ENCODE data around the gene LRRC45.

The LRRC45 gene

GRCh38 chr17:82016875-82017459, 6.1 kb upstream of the LRRC45 start:
- Histone ChIP-seq H3K36me3 (ENCODE audit: low read length) (no peaks in the 10 kb centered on the region), H2AFZ (ENCODE audit: low read depth, low read length, severe bottlenecking) (no peak overlapping the region), H4K20me1 (ENCODE audit: low read depth, low read length) (no peaks in the 10 kb centered on the region), H3K9ac (ENCODE audit: low read length) (no peak overlapping the region), H3K4me3 (ENCODE audit: insufficient read depth, low read length, poor library complexity, severe bottlenecking) (no peak overlapping the region), H3K79me2 (ENCODE audit: insufficient read depth, low read length) (peaks cover 8% of the 10 kb centered on the region), H3K9me3 (ENCODE audit: insufficient read depth, low read length) (no peaks in the 10 kb centered on the region), H3F3A (ENCODE audit: insufficient read depth) (0 out of 2 replicates have a peak, but pooled peaks cover 4% of the 10 kb centered on the region), H3K27ac (ENCODE audit: low read depth, low read length) (peak overlapping the region; percentile 24; the same call in 1 of the 2 replicates), H3K4me2 (ENCODE audit: low read depth, low read length, poor library complexity, severe bottlenecking) (no peak overlapping the region), H3K9me2 (replicated peaks; ENCODE audit: insufficient read depth, low read length) (no peaks in the 10 kb centered on the region), H3K27me3 (ENCODE audit: low read length) (no peaks in the 10 kb centered on the region)
- TF ChIP-seq EZH2phosphoT487 (conservative IDR thresholded peaks at IDR 0.05; ENCODE audit: low read length) = no peak
- TF ChIP-seq CTCF (IDR thresholded peaks at IDR 0.05; ENCODE audit: insufficient read depth, low read length, poor library complexity, severe bottlenecking) = no peak

GRCh38 chr17:82017612-82018151, 5.4 kb upstream of the LRRC45 start:
- no peak overlapping the region for H2AFZ ChIP-seq (ENCODE audit: low read depth, low read length, severe bottlenecking)
- H3K27me3 ChIP-seq (ENCODE audit: low read length) = no peaks in the 10 kb centered on the region
- no peak overlapping the region for H3K4me2 ChIP-seq (ENCODE audit: low read depth, low read length, poor library complexity, severe bottlenecking)
- peak overlapping the region; percentile 24 for H3K27ac ChIP-seq (ENCODE audit: low read depth, low read length)
- peaks cover 15% of the 10 kb centered on the region for H3K79me2 ChIP-seq (ENCODE audit: insufficient read depth, low read length)
- no peak overlapping the region for H3K4me3 ChIP-seq (ENCODE audit: insufficient read depth, low read length, poor library complexity, severe bottlenecking)
- TF ChIP-seq CTCF (IDR thresholded peaks at IDR 0.05; ENCODE audit: insufficient read depth, low read length, poor library complexity, severe bottlenecking) (no peak), EZH2phosphoT487 (conservative IDR thresholded peaks at IDR 0.05; ENCODE audit: low read length) (no peak)
- H3K9ac ChIP-seq (ENCODE audit: low read length) = no peak overlapping the region
- no peaks in the 10 kb centered on the region for H3K9me2 ChIP-seq (replicated peaks; ENCODE audit: insufficient read depth, low read length)
- H4K20me1 ChIP-seq (ENCODE audit: low read depth, low read length) = no peaks in the 10 kb centered on the region
- H3K9me3 ChIP-seq (ENCODE audit: insufficient read depth, low read length) = no peaks in the 10 kb centered on the region
- H3F3A ChIP-seq (ENCODE audit: insufficient read depth) = 0 out of 2 replicates have a peak, but pooled peaks cover 6% of the 10 kb centered on the region
- H3K36me3 ChIP-seq (ENCODE audit: low read length) = no peaks in the 10 kb centered on the region

GRCh38 chr17:82018152-82018988, 4.7 kb upstream of the LRRC45 start:
- H3K9me2 ChIP-seq (replicated peaks; ENCODE audit: insufficient read depth, low read length) = no peaks in the 10 kb centered on the region
- H3K9ac ChIP-seq (ENCODE audit: low read length) = no peak overlapping the region
- 0 out of 2 replicates have a peak, but pooled peaks cover 6% of the 10 kb centered on the region for H3F3A ChIP-seq (ENCODE audit: insufficient read depth)
- H3K4me3 ChIP-seq (ENCODE audit: insufficient read depth, low read length, poor library complexity, severe bottlenecking) = no peak overlapping the region
- no peaks in the 10 kb centered on the region for H3K27me3 ChIP-seq (ENCODE audit: low read length)
- no peaks in the 10 kb centered on the region for H3K9me3 ChIP-seq (ENCODE audit: insufficient read depth, low read length)
- H4K20me1 ChIP-seq (ENCODE audit: low read depth, low read length) = no peaks in the 10 kb centered on the region
- no peaks in the 10 kb centered on the region for H3K36me3 ChIP-seq (ENCODE audit: low read length)
- TF ChIP-seq EZH2phosphoT487 (conservative IDR thresholded peaks at IDR 0.05; ENCODE audit: low read length) (no peak), CTCF (IDR thresholded peaks at IDR 0.05; ENCODE audit: insufficient read depth, low read length, poor library complexity, severe bottlenecking) (no peak)
- H3K4me2 ChIP-seq (ENCODE audit: low read depth, low read length, poor library complexity, severe bottlenecking) = no peak overlapping the region
- H3K27ac ChIP-seq (ENCODE audit: low read depth, low read length) = no peak overlapping the region
- H3K79me2 ChIP-seq (ENCODE audit: insufficient read depth, low read length) = peaks cover 15% of the 10 kb centered on the region
- no peak overlapping the region for H2AFZ ChIP-seq (ENCODE audit: low read depth, low read length, severe bottlenecking)
